GM13977 (cell line): Measurements from ENCODE around the gene RALGAPA2.

Experiments
- DNase-seq: peaks from one replicate; pipeline ENCODE4 v3.0.0; 2012; ENCODE audit warnings: low spot score
- CTCF ChIP-seq: IDR thresholded peaks from 2 replicates; pipeline ENCODE4 v1.5.1; 2012; ENCODE audit warnings: mild to moderate bottlenecking, control low read depth; ENCODE audit not compliant: insufficient read depth; ENCODE audit errors: extremely low read depth, missing control alignments
- in situ Hi-C: fragments of 300-500 bp; cut with MboI; formaldehyde crosslinking; loops from one replicate; pipeline ENCODE4 v1.12.0; 2022; ENCODE audit warnings: low sequenced_read_pairs, low pct_unique_long_range_greater_than_20kb, mixed read lengths, inconsistent platforms; ENCODE audit not compliant: unreplicated experiment

The RALGAPA2 gene

GRCh38 chr20:20493701-20494100, 218.7 kb downstream of the RALGAPA2 start:
- no peak for TF ChIP-seq CTCF

GRCh38 chr20:20492521-20493332, 219.7 kb downstream of the RALGAPA2 start:
- no peak for DNase-seq
- no peak for TF ChIP-seq CTCF
- in situ Hi-C loops: no loop called here

More at GRCh38 chr20:20493701-20494100, 218.7 kb downstream of the RALGAPA2 start:
- no peak for DNase-seq
- in situ Hi-C loops: no loop called here

- no peak for DNase-seq
- in situ Hi-C loops: no loop called here
- TF ChIP-seq CTCF: no peak
These were observed 220.6 kb downstream of the RALGAPA2 start for GRCh38 chr20:20491784-20492264.

GRCh38 chr20:20491110-20491783, 221.2 kb downstream of the RALGAPA2 start:
- TF ChIP-seq CTCF: no peak
- DNase-seq: no peak
- in situ Hi-C loops: no loop called here

GRCh38 chr20:20490673-20491072, 221.8 kb downstream of the RALGAPA2 start:
- DNase-seq: no peak
- in situ Hi-C loops: no loop called here
- no peak for TF ChIP-seq CTCF

GRCh38 chr20:20489648-20490341, 222.6 kb downstream of the RALGAPA2 start:
- in situ Hi-C loops: no loop called here
- DNase-seq: no peak
- TF ChIP-seq CTCF: no peak
